Keratinocyte (primary cell): ENCODE measurements around the gene BDKRB2. TPM values are rescaled to one million over a fixed set of nuclear protein-coding genes. Genes with fewer than 3 reads are reported as not detected.

ENCODE experiments used
- DNase-seq: peaks from one replicate; pipeline ENCODE4 v3.0.0-alpha.2; 2011; ENCODE audit warnings: low read depth, missing footprints, low spot score
- FAIRE-seq: peaks from 2 replicates; lab custom pipeline; 2011; peaks lifted over from hg19 to GRCh38; lab: Jason Lieb, UNC
- H2AFZ ChIP-seq: 2 replicates; pipeline ENCODE4 v1.6.0; 2012; ENCODE audit warnings: low read length, control low read depth, inconsistent platforms; ENCODE audit not compliant: control insufficient read depth
- H3K27ac ChIP-seq: 2 replicates; pipeline ENCODE4 v1.5.1; 2011; ENCODE audit warnings: low read length; ENCODE audit not compliant: control insufficient read depth, insufficient read depth
- H3K27me3 ChIP-seq: 3 replicates; pipeline ENCODE4 v1.6.0; 2011; ENCODE audit warnings: low read length; ENCODE audit not compliant: control insufficient read depth, insufficient read depth; ENCODE audit errors: extremely low read depth
- H3K36me3 ChIP-seq, 2 experiments: 2 replicates in 1 of 2; 3 replicates in 1 of 2; pipeline ENCODE4 v1.5.1; 2011; ENCODE audit warnings: low read length in 2 of 2, mild to moderate bottlenecking in 1 of 2; ENCODE audit not compliant: control insufficient read depth in 2 of 2, insufficient read depth in 2 of 2; ENCODE audit errors: extremely low read depth in 1 of 2
- H3K4me1 ChIP-seq: 3 replicates; pipeline ENCODE4 v1.5.1; 2011; ENCODE audit warnings: low read length; ENCODE audit not compliant: control insufficient read depth, insufficient read depth; ENCODE audit errors: extremely low read depth
- H3K4me2 ChIP-seq: 3 replicates; pipeline ENCODE4 v1.6.0; 2011; ENCODE audit warnings: low read depth, low read length; ENCODE audit not compliant: control insufficient read depth, insufficient read depth; ENCODE audit errors: extremely low read depth
- H3K4me3 ChIP-seq, 3 experiments: fragments of 200-600 bp in 1 of 3; sonication (generic) in 1 of 3; 2 replicates in 2 of 3; 3 replicates in 1 of 3; pipeline ENCODE4 v1.5.1; 2011 to 2016; ENCODE audit warnings: low read length in 3 of 3, mild to moderate bottlenecking in 3 of 3, control low read depth in 2 of 3, inconsistent platforms in 1 of 3, low read depth in 1 of 3, mixed read lengths in 1 of 3, mixed run types in 1 of 3, moderate library complexity in 1 of 3; ENCODE audit not compliant: control insufficient read depth in 2 of 3, insufficient read depth in 2 of 3; ENCODE audit errors: extremely low read depth in 1 of 3
- H3K79me2 ChIP-seq: 2 replicates; pipeline ENCODE4 v1.6.0; 2012; ENCODE audit warnings: low read length; ENCODE audit not compliant: control insufficient read depth, insufficient read depth
- H3K9ac ChIP-seq: 3 replicates; pipeline ENCODE4 v1.6.0; 2011; ENCODE audit warnings: low read length; ENCODE audit not compliant: control insufficient read depth, insufficient read depth; ENCODE audit errors: extremely low read depth
- H3K9me1 ChIP-seq: 3 replicates; pipeline ENCODE4 v1.6.0; 2011; ENCODE audit warnings: low read length; ENCODE audit not compliant: control insufficient read depth, insufficient read depth; ENCODE audit errors: extremely low read depth
- H3K9me3 ChIP-seq: 2 replicates; pipeline ENCODE4 v1.5.1; 2012; ENCODE audit warnings: low read depth, low read length; ENCODE audit not compliant: control insufficient read depth
- H4K20me1 ChIP-seq: 3 replicates; pipeline ENCODE4 v1.6.0; 2011; ENCODE audit warnings: low read length; ENCODE audit not compliant: control insufficient read depth, insufficient read depth; ENCODE audit errors: extremely low read depth
- CTCF ChIP-seq, 3 experiments: IDR thresholded peaks in 1 of 3; conservative IDR thresholded peaks in 1 of 3; optimal IDR thresholded peaks in 1 of 3; 2 replicates in 2 of 3; 3 replicates in 1 of 3; pipeline versions ENCODE3 to v1.5.1; 2011; ENCODE audit warnings: low read length in 3 of 3, mild to moderate bottlenecking in 3 of 3, moderate library complexity in 2 of 3, control low read depth in 1 of 3, inconsistent platforms in 1 of 3; ENCODE audit not compliant: insufficient read depth in 2 of 3; ENCODE audit errors: extremely low read depth in 1 of 3
- EZH2 ChIP-seq: IDR thresholded peaks from one replicate; pipeline ENCODE4 v1.6.1; 2012; ENCODE audit warnings: inconsistent platforms, mild to moderate bottlenecking, low read length, moderate library complexity
- dilution Hi-C: fragments of 300-500 bp; cut with MboI; formaldehyde crosslinking; loops from one replicate; pipeline ENCODE4 v1.7.0; 2020; ENCODE audit warnings: low sequenced_read_pairs; ENCODE audit not compliant: extremely low pct_ligation_motif_present
- polyA plus RNA-seq, 5 experiments: library from polyadenylated mRNA; depleted of rRNA in 3 of 5; stranded (reverse) in 3 of 5; stranded (forward) in 1 of 5; unstranded in 1 of 5; fragments of >200 nt; gene quantifications; 1 replicate in 1 of 5; 2 replicates in 3 of 5; 3 replicates in 1 of 5; pipeline versions ENCODE4 v1.2.1 to v1.2.3, GENCODE V29; 2011 to 2012; ENCODE audit warnings: missing spikeins in 2 of 5, low read depth in 1 of 5, low replicate concordance in 1 of 5

Gene BDKRB2
- polyA plus RNA-seq, 1 donor (not counting 4 experiments of a cell fraction or from before 2014, with no cell fraction given), result 13.2 TPM

- Histone ChIP-seq H4K20me1 (no peaks in the 10 kb centered on the region), H3K9me1 (no peaks in the 10 kb centered on the region), H3K36me3 (no peaks in the 10 kb centered on the region), H3K79me2 (no peaks in the 10 kb centered on the region), H3K4me1 (peaks cover 6% of the 10 kb centered on the region), H3K27me3 (no peaks in the 10 kb centered on the region), H3K9ac (no peak overlapping the region), H3K27ac (no peak overlapping the region), H2AFZ (no peak overlapping the region), H3K4me2 (no peak overlapping the region), H3K9me3 (no peaks in the 10 kb centered on the region), H3K4me3 (no peak overlapping the region)
- TF ChIP-seq CTCF (optimal IDR thresholded peaks at IDR 0.05 in 1 of 3, IDR thresholded peaks at IDR 0.05 in 1 of 3, conservative IDR thresholded peaks at IDR 0.05 in 1 of 3; ENCODE audit: extremely low read depth in 1 of 3, insufficient read depth in 2 of 3, low read length in 3 of 3) (no peak), EZH2 (no peak)
- dilution Hi-C loops, result no loop called here
- FAIRE-seq (no peak), DNase-seq (no peak)
Measured at GRCh38 chr14:96162741-96163140, 41.9 kb upstream of the BDKRB2 start.

GRCh38 chr14:96164861-96165490 lies 39.7 kb upstream of the BDKRB2 start:
- H3K4me2 ChIP-seq, result no peak overlapping the region
- no peak overlapping the region for H3K4me3 ChIP-seq
- FAIRE-seq (no peak), DNase-seq (no peak)
- H3K36me3 ChIP-seq, result no peaks in the 10 kb centered on the region
- dilution Hi-C loops, result no loop called here
- H3K4me1 ChIP-seq, result peaks cover 6% of the 10 kb centered on the region
- H3K27me3 ChIP-seq, result no peaks in the 10 kb centered on the region
- no peak overlapping the region for H3K9ac ChIP-seq
- H3K9me1 ChIP-seq, result no peaks in the 10 kb centered on the region
- TF ChIP-seq CTCF (optimal IDR thresholded peaks at IDR 0.05 in 1 of 3, IDR thresholded peaks at IDR 0.05 in 1 of 3, conservative IDR thresholded peaks at IDR 0.05 in 1 of 3; ENCODE audit: extremely low read depth in 1 of 3, insufficient read depth in 2 of 3, low read length in 3 of 3) (no peak), EZH2 (no peak)
- H4K20me1 ChIP-seq, result no peaks in the 10 kb centered on the region
- no peaks in the 10 kb centered on the region for H3K9me3 ChIP-seq
- H3K27ac ChIP-seq, result no peak overlapping the region
- H3K79me2 ChIP-seq, result no peaks in the 10 kb centered on the region
- H2AFZ ChIP-seq, result no peak overlapping the region
